Measurements from ENCODE around the gene ATRNL1. TPM values are rescaled to one million over a fixed set of nuclear protein-coding genes. Genes with fewer than 3 reads are reported as not detected.

The ATRNL1 gene
- total RNA-seq, 6 experiments from 2014 or later = 0.08 to 0.23 (median 0.09) TPM; not detected in 3

DNA sequence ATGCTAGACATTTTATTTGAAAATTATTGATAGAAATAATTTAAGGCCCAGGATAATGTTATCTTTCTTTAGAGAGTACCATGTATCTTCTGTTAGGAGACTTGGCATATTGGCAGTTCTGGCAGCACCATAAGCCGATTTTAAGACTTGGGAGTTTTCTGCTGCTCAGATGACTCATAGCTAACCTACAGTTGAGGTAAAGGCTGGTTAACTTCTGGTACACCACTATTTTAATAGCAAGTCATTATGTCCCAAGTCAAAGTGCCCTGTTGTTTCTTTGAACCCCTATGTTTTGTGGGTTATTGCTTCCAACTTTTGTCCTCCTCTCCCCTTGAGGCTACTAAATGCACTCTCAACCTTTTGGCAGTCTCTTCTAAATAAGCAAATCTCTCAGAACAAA, 25.2 kb downstream of the ATRNL1 start:
- no peaks in the 10 kb centered on the region for H3K4me1 Mint-ChIP-seq (ENCODE audit: low read depth)
- no peak for DNase-seq
- H3K36me3 Mint-ChIP-seq (ENCODE audit: low read depth) = no peaks in the 10 kb centered on the region
- TF ChIP-seq, protein P1, sequence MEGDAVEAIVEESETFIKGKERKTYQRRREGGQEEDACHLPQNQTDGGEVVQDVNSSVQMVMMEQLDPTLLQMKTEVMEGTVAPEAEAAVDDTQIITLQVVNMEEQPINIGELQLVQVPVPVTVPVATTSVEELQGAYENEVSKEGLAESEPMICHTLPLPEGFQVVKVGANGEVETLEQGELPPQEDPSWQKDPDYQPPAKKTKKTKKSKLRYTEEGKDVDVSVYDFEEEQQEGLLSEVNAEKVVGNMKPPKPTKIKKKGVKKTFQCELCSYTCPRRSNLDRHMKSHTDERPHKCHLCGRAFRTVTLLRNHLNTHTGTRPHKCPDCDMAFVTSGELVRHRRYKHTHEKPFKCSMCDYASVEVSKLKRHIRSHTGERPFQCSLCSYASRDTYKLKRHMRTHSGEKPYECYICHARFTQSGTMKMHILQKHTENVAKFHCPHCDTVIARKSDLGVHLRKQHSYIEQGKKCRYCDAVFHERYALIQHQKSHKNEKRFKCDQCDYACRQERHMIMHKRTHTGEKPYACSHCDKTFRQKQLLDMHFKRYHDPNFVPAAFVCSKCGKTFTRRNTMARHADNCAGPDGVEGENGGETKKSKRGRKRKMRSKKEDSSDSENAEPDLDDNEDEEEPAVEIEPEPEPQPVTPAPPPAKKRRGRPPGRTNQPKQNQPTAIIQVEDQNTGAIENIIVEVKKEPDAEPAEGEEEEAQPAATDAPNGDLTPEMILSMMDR (IDR thresholded peaks at IDR 0.05) = no peak
- no peaks in the 10 kb centered on the region; the same call in 1 of the 2 replicates for H3K27me3 Mint-ChIP-seq (ENCODE audit: insufficient read depth)
- no peak overlapping the region for H3K27ac Mint-ChIP-seq
- H3K9me3 Mint-ChIP-seq = no peaks in the 10 kb centered on the region
- H3K4me3 Mint-ChIP-seq = no peak overlapping the region

DNA sequence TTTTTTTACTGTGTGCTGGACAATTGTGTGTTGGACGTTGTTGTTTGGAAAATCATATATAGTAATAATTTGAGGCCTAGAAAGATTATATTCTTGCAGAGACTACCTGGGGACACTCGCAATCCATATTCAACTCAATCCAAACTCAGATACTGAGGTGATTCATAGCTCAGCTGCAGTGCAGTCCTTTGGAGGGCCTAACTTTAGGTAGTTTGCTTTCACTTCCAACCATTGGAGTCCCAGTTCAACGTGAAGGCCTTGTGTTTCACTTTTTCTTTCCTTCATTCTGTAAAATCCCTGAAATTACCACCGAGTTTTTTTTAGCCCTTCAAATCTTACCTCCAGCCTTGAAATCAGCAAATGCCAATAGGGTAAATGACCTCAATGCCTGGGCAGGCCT, 32.3 kb downstream of the ATRNL1 start:
- Mint-ChIP-seq H3K36me3 (ENCODE audit: low read depth) (no peaks in the 10 kb centered on the region), H3K27ac (no peak overlapping the region), H3K4me1 (ENCODE audit: low read depth) (peaks cover 14% of the 10 kb centered on the region; the same call in 1 of the 2 replicates), H3K4me3 (peak overlapping the region; percentile 22; the same call in 1 of the 2 replicates), H3K27me3 (ENCODE audit: insufficient read depth) (no peaks in the 10 kb centered on the region; the same call in 1 of the 2 replicates), H3K9me3 (no peaks in the 10 kb centered on the region)
- no peak for DNase-seq
- TF ChIP-seq, protein P1 (IDR thresholded peaks at IDR 0.05) = no peak

DNA sequence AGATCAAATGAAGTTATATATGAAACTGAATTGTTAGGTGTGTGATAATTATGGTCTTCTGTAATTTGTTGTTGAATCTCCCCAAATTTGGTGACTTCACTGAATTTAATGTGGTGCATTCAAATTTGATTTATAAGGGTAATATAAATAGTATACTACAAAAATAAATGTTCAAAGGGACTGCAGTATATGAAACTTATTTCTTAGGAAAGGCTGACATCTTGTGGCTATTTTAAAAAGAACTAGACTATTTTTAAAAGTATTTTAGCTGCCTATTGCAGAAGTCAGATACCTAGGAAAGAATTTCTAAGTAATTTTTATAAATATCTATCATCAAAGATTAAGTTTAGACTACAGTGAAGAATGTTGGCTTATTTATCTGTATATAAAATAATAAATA, 36.6 kb downstream of the ATRNL1 start:
- peak; percentile 25 for DNase-seq
- TF ChIP-seq, protein P1 (IDR thresholded peaks at IDR 0.05) = peak; percentile 76
- no peaks in the 10 kb centered on the region for H3K36me3 Mint-ChIP-seq (ENCODE audit: low read depth)
- H3K4me3 Mint-ChIP-seq = no peak overlapping the region
- H3K27ac Mint-ChIP-seq = no peak overlapping the region
- H3K9me3 Mint-ChIP-seq = no peaks in the 10 kb centered on the region
- peaks cover 2% of the 10 kb centered on the region for H3K27me3 Mint-ChIP-seq (ENCODE audit: insufficient read depth)
- peaks cover 8% of the 10 kb centered on the region; the same call in 1 of the 2 replicates for H3K4me1 Mint-ChIP-seq (ENCODE audit: low read depth)

DNA sequence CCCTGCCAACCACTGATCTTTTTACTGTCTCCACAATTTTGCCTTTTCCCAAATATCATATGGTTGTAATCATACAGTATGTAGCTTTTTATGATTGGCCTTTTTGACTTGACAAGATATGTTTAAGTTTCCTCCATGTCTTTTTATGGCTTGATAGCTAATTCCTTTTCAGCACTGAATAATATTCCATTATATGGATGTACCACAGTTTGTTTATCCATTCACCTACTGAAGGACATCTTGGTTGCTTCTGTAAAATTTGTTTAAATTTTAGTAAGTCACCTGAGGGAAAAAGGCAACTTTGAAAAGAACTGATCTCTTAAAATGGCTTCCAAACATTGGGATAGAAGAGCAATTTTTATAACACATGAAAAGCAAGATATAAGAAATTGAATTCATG, 43.5 kb downstream of the ATRNL1 start:
- Mint-ChIP-seq H3K4me1 (ENCODE audit: low read depth) (no peaks in the 10 kb centered on the region), H3K9me3 (no peaks in the 10 kb centered on the region), H3K36me3 (ENCODE audit: low read depth) (no peaks in the 10 kb centered on the region), H3K27me3 (ENCODE audit: insufficient read depth) (peaks cover 5% of the 10 kb centered on the region), H3K27ac (no peak overlapping the region), H3K4me3 (no peak overlapping the region)
- TF ChIP-seq, protein P1 (IDR thresholded peaks at IDR 0.05) = no peak
- no peak for DNase-seq

DNA sequence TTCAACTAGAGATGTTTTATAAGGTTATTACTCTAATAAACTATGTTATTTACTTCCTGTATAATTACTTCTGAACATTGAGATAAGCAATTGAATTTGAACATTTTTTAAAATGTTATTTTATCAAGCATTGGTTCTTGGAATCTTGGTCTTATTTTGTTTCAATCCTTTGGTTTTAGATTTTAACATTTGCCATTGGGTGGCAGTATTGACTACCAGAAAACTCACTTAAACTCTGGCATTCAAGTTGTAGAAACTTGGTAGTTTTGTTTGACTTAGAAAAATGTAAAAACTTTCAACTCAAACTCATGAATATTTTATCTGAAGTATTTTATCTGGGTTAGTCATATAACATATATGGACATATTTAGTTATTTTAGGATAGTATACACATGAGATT, 48.1 kb downstream of the ATRNL1 start:
- Mint-ChIP-seq H3K36me3 (ENCODE audit: low read depth) (no peaks in the 10 kb centered on the region), H3K27me3 (ENCODE audit: insufficient read depth) (peaks cover 5% of the 10 kb centered on the region), H3K4me1 (ENCODE audit: low read depth) (no peaks in the 10 kb centered on the region), H3K9me3 (no peaks in the 10 kb centered on the region), H3K27ac (no peak overlapping the region), H3K4me3 (no peak overlapping the region)
- TF ChIP-seq, protein P1 (IDR thresholded peaks at IDR 0.05) = peak; percentile 74
- peak; percentile 26 for DNase-seq

DNA sequence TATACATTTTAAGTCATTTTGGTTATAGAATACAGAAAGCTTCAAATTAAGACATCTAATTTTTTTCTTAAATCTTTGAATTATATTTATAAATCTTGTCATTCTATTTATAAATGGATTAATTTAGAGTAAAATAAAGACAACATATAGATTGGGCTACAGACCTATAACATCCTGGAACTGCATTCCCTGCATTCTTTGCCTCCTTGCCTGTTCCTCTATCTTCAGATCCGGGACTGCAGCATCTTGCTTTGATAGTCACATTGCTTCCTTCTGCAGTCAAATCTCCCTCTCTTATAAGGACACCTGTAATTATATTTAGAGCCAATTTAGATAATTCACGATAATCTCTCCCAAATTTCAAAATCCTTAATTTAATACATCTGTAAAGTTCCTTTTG, 64.2 kb downstream of the ATRNL1 start:
- H3K4me3 Mint-ChIP-seq = no peak overlapping the region
- no peaks in the 10 kb centered on the region for H3K36me3 Mint-ChIP-seq (ENCODE audit: low read depth)
- H3K27ac Mint-ChIP-seq = no peak overlapping the region
- no peak for DNase-seq
- TF ChIP-seq, protein P1 (IDR thresholded peaks at IDR 0.05) = no peak
- H3K4me1 Mint-ChIP-seq (ENCODE audit: low read depth) = no peaks in the 10 kb centered on the region
- H3K9me3 Mint-ChIP-seq = no peaks in the 10 kb centered on the region
- H3K27me3 Mint-ChIP-seq (ENCODE audit: insufficient read depth) = no peaks in the 10 kb centered on the region

All from HFFc6 (cell line).